NCI-H774 (cell line): ENCODE data around the gene UBASH3A.

Experiments
- DNase-seq: peaks from one replicate; lab custom pipeline; 2025; lab: John Stamatoyannopoulos, UW

UBASH3A gene

DNA sequence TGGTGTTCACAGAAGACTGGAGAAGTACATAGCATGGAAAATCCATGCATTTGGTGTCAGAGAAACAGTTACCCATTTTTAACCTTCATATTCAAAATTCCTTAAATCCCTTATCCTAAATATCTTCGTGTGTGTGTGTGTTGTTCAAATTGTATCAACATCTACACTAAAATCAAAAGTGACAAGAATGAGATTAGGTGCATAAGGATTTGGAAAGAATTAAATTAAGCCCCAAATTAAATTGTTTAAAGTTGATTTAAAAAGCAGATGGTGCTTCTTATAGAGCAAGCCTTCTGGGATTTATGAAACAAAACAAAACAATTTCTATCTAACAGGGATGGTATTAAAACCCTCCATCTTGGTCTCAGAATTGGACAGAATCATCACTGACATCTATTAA, 87.6 kb downstream of the UBASH3A start:
- DNase-seq = no peak

DNA sequence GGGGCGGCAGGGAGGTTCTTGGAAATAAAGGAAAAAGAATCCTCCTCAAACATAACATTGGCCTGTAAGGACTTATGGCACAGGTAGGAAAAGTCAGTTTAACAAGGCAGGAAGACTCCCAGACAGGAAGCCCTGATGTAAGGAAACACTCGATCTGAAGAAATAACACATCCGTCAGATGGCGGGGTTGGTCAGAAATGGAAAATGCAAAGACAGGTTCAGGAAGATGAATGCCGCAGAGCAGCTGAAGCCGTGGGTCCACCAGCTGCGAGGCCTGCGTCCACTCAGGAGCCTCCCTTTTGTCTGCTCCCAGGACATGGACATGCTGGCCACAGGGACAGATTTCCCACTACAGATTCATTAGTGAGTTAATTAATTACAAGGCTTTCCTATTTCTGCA, 88.5 kb downstream of the UBASH3A start:
- no peak for DNase-seq

DNA sequence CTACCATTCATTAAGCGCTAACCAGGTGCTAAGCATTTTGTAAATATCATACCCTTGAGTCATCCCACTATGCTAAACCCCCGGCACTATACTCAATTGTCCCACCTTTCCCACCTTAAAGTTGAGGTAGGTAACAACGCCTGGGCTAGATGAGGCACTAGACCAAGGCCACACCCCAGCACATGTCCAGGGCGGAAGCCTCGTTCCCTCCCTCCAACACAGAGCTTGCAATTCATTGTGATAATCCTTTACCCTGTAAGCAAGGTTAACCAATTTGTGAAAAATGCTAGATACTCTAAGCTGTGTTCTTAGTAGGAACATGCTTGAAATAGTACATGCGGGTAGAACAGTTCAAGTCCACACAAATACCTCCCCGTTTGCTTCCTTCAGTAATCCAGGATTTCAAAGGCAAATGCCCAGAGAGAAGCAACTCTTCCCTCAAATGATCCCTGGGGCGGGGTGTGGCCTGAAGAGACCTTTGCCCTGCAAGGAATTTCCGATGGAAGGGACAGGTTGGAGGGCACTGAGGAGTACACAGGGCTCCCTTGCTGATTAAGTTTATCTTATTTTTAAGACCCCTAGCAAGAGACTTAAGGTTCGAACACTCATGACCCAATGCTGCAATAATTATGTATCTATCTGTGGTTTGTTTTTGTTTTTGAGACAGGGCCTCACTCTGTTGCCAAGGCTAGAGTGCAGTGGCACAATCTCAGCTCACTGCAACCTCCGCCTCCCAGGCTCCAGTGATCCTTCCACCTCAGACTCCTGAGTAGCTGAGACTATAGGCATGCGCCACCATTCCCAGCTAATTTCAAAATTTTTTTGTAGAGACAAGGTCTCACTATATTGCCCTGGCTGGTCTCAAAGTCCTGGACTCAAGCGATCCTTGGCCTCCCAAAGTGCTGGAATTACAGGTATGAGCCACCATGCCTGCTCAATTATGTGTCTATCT, 89.7 kb downstream of the UBASH3A start:
- DNase-seq = no peak

DNA sequence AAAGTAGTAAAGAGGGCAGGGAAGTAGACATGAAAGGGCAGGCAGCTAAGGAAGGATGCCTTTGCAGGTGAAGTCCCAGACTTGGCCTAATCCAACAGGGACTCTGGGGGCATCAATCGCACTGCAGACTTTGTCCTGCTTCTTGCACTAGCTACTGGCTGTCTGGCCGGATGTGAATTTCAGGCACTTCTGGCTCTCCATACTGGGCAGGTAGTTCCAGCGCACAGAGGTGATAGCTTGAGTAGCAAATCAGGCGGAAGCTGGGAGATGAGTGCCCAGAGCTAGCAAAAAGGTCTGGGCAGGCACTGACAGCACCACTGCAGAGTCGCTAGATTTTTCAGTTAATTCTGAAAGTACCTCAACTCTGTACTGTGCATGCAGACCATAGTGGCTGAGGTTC, 91.3 kb downstream of the UBASH3A start:
- no peak for DNase-seq

DNA sequence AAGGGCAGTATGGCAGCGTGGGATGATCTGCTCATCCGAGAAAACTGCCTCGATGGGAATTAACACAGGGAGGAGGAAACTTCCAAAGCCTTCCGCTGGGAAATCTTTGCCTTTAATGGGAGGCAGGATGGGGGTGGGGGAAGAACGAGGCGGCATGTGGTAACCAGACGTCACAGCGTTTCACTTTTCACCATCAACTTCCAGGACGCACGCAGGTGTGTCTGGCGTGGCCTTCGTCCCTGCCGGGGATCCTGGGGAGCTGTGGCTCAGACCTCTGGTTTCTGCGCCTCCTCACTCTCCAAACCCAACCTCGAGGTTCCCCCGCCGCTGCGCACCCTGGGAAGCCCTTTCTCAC, 92.0 kb downstream of the UBASH3A start:
- DNase-seq = no peak

DNA sequence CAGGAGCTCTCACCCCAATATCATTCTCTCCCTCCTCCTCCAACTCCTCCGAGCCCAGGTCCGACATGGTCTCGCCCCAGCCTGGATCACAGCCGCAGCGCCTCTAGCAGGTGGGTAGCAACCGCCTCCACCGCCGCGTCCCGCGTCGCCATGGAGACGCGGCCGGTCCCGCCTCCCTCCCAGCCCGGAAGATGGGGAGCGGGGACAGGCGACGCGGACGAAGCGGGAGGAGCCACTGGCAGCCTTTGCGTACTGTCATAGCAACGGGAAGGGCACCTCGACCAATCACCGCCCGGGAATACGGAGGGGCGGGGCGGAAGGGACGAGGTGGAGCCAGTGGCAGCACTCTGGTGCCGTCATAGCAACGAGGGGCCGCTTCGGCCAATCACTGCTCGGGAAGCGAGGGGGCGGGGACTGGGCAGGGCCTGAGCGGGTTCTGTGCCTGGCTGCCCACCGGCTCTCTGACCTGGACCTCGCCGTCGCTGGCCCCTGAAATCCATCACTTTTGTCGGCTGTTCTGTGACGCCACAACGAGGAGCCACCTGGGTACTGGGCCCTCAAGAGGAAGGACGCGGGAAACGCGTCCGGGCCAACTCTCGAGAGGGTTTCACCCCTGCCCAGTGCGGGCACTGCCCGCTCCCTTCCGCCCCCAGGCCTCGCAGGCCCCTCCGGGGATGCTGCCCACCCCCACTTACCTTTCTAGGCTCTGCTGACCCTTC, 92.6 kb downstream of the UBASH3A start, which contains the start of gene RSPH1:
Gene RSPH1, minus strand, starts transcription at position 105 of the 719 bp plus-strand sequence. Its CDS starts 38 bp downstream, at position 67.
- peak; percentile 93 for DNase-seq

DNA sequence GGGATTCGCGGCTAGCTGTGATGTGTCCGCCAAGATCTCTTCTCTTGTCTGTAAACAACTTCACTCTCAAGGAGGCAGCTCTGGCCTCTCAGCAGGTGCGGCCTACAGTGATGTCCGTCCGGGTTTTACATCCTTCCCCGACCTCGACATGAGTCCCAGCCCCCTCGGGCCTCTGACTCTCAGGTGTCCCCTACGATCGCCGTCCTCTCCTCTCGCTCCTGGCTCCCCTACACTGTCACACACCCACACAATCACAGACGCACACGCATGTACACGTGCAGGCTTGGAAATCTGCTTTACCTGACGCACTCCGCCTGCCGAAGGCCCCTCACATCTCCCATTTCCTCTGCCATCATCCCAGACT, 93.1 kb downstream of the UBASH3A start:
- DNase-seq = no peak
